H4 (cell line): ENCODE measurements around the gene CEP83. TPM values are rescaled to one million over a fixed set of nuclear protein-coding genes. Genes with fewer than 3 reads are reported as not detected.
"Not testable (repeated sequence)": the region's sequence is repeated elsewhere in the genome, so short reads cannot be mapped to it uniquely, and the experiment has no call there.

Source experiments
- DNase-seq: peaks from one replicate; pipeline ENCODE4 v3.0.0-alpha.2; 2015; ENCODE audit warnings: low spot score
- total RNA-seq: library from RNA; depleted of rRNA; stranded (reverse); fragments of >200 nt; shearing (Covaris generic); gene quantifications from 2 replicates; pipeline ENCODE4 v1.2.3, GENCODE V29; 2014

Gene CEP83
- total RNA-seq, 1 experiment from 2014 or later: 6.9 TPM

GRCh38 chr12:94380507-94380906 lies 79.2 kb downstream of the CEP83 start:
- no peak for DNase-seq

DNA sequence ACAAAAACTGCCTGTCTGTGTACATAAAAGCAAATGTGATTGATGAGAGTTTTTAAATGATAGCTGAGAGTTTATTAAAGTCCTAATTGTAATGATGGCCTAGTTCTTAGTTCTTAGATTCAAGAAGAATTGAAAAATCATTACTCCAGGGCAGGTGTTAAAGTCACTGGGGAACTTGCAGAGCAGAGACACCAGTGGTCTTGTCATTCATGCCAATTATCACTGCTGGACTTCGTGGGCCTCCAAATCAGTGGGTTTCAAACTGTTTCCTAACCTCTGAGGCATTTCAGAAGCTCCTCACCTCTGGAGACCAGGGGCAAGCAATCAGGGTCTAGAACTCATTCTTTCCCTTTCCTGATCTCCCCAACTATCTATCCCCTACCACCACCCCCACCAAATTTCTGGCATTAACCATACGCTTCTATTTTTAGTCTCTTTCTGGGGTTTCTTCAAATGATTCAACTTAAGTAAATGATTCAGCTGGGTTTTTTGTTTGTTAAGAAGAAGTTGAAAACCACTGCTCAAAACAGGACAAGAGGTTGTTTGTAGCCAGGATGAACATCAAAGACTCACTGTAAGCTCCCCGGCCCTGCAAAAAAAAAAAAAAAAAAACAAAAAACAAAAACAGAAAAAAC lies 80.1 kb downstream of the CEP83 start:
- no peak for DNase-seq

DNA sequence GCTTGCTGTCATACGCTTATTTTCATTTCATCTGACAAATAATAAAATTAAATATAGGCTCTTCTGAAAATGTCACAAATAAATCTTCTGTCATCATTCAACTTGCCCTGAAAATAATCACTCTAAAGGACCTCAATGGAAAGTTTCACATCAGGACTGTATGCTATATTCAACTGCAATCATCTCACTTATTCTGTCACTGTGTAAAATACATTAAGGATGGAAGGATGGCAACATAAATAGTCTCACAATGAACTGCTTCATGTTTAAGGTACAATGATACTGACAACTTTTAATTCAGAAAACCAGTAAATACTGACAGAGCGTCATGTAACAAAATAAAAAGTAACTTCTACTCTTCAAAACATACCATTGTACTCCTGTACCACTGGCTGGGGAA lies 82.1 kb downstream of the CEP83 start:
- no peak for DNase-seq

DNA sequence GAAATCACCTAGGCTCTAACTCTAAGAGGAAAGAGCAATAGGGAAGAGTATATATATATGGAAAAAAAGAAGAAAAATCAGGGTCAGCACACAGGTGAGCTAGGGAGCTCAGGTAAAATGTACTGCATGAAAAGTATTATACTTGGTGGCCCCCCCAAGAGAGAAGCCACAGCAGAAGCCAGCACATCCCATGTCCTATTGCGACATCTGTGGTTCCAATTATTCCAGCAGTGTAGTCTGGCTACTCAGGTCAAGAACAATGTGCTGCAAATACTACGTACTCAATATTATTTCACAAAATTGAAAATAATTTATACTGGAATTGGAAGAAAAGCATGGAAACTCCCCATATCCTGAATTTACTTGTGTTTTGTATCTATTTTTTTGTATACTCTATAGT lies 85.5 kb downstream of the CEP83 start:
- DNase-seq: no peak

DNA sequence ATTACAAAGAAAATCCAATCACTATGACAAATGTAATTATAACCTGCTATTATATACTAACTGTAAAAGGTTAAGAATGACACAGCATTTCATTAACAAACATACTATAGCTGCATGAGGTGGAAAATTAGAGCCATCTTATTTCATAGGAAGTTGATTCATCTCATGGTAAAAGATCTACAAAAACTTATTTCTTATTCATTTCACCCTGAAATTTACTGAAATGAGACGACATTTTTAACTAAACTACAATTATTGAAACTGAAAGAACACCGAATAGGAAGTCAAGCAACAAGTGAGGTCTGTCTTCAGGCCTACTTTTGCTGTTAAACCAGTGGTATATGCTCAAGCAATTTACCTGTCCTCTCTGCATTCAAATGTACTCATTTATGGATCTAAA lies 87.2 kb downstream of the CEP83 start:
- no peak for DNase-seq

DNA sequence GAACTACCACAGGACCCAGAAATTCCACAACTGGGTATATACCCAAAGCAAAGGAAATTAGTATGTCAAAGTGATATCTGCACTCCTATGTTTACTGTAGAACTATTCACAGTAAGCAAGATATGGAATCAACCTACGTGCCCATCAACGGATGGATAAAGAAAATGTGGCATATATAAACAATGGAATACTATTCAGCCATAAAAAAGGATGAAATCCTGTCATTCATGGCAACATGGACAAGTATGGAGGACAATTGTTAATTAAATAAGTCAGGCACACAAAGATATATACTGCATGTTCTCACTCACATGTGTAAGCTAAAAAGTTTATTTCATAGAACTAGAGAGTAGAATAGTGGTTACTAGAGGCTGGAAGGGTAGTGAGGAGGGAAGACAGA lies 97.0 kb downstream of the CEP83 start:
- no peak for DNase-seq

DNA sequence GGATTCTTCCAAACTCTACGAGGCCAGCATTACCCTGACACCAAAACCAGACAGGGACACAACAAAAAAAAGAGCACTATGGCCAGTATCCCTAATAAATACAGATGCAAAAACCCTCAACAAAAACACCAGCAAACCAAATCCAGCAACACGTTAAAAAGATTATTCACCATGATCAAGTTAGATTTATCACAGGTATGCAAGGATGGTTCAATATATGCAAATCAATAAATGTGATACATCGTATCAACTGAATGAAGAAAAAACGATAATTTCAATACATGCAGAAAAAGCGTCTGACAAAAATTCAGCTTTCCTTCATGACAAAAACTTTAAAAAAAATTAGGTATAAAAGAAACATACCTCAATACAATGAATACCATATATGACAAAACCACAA lies 99.9 kb downstream of the CEP83 start:
- no peak for DNase-seq

- DNase-seq: no peak
These were observed 106.5 kb downstream of the CEP83 start for GRCh38 chr12:94353130-94353529.

GRCh38 chr12:94340573-94340972 lies 119.1 kb downstream of the CEP83 start:
- DNase-seq: no peak

DNA sequence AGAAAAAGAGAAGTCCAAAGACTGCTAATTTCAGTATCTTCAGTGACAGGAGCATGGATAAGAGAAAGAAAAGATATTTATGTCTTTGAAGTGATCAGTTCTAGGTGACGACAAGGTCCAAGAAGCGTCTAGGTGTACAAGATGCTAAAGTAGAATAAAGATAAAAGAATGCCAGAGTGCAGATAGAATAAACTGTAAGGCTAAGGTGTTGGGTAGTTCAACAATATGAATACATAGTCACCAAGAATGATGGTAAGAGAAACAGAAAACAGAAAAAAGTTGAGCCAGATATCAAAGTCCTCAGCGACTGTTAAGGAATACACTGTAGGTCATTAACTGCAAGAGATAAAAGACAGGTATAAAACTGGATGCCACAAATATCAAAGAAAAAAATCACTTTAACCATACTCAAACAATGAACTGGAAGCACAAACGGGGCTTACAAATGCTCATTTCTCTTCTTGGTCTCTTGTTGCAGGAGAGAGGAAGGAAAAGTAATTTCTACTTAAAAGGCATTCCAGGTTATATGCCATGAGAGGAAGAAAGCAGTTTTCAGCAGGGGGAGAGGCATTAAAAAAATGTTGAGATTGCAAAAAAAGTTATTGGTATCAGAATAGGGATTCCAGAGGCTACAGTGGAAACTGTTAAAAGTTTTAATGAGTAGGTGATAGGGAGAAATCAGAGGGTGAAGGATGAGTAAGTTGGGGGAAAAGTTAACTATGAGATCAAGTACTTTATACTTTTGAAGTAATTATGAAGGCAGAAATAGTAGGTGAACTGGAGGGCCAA lies 121.5 kb downstream of the CEP83 start:
- DNase-seq: no peak

- DNase-seq: no peak
These were observed 123.3 kb downstream of the CEP83 start for GRCh38 chr12:94336211-94336925.

GRCh38 chr12:94333396-94333795 lies 126.3 kb downstream of the CEP83 start:
- no peak for DNase-seq

DNA sequence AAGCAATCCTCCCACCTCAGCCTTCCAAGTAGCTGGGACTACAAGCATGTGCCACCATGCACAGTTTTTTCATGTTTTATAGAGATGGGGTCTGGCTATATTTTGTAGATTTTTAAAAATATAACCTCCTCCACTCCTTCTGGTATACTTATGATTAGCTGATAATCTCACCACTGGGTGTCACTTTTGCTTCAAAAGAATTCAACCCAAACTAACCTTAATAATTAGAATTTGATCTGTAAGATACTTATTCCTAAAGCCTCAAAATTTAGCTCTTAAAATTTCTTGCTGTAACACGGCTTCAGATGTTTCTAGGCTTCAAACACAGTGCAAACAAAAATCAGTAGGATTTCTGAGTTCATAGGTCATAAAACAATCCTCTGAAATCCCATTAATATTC lies 130.3 kb downstream of the CEP83 start:
- DNase-seq: no peak

- no peak for DNase-seq
These were observed 131.9 kb downstream of the CEP83 start for GRCh38 chr12:94327809-94328208.

DNA sequence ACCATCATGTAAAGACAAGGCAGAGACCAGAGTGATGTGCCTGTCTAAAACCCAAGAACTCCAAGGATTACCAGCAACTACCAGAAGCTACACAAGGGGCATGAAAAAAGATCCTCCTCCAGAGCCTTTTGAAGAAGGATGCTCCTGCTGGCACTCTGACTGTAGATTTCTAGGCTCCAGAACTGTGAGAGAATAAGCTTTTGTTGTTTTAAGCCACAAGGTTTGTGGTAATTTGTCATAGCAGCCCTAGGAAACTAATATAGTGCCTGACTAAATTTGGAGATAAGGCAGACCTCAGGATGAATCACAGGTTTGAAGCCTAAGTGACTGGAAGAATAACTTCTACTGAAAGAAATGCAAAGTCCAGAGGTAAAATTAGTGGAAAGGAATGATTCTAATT lies 132.9 kb downstream of the CEP83 start:
- peak; percentile 31 for DNase-seq

DNA sequence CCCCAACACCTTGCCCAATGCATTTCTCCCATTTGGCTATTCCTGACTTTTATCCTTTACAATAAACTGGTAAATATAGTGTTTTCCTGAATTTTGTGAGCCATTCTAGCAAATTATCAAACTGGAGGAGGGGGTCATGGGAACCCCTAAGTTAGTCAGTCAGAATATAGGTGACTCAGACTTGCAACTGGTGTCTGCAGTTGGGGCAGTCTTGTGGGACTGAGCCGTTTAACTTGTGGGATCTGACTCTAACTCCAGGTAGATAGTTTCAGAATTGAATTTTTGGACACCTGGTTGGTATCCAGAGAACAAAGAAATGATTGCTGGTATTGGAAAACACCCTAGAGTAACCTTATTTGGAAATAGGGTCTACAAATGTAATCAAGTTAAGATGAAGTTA lies 133.4 kb downstream of the CEP83 start:
- DNase-seq: no peak

- DNase-seq: no peak
These were observed 137.3 kb downstream of the CEP83 start for GRCh38 chr12:94322346-94322745.

- DNase-seq: no peak
These were observed 139.6 kb downstream of the CEP83 start for GRCh38 chr12:94320109-94320508.

- no peak for DNase-seq
These were observed 141.5 kb downstream of the CEP83 start for GRCh38 chr12:94318181-94318580.

DNA sequence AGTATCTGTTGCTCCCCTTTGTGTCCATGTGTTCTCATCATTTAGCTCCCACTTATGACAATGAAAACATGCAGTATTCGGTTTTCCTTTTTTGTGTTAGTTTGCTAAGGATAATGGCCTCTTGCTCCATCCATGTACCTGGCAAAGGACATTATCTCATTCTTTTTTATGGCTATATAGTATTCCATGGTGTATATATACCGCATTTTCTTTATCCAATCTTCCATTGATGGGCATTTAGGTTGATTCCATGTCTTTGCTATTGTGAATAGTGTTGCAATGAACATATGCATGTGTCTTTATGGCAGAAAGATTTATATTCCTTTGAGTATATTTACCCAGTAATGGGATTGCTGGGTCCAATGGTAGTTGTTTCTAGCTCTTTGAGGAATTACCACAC lies 143.1 kb downstream of the CEP83 start:
- not testable (repeated sequence) for DNase-seq

GRCh38 chr12:94312378-94312777 lies 147.3 kb downstream of the CEP83 start:
- no peak for DNase-seq

GRCh38 chr12:94309373-94309772 lies 150.3 kb downstream of the CEP83 start:
- DNase-seq: no peak

DNA sequence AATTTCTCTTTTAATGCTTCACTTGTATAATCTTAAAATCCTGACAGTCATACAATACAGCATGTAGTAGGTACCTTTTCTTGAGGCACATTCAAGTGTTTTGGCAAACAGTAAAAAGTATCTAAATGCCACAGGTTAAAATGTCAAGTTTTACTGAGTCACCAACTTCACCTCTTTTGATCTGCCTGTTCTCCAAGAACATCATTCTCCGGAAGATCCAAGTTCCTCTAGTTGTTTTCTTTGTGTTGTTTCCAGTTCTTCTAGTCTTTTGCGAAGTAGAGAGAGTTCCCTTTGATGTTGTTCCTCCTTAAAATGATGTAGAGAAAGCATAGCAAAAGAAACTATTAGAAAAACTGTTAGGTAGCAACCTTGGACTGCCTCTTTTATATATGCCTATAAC lies 151.1 kb downstream of the CEP83 start:
- no peak for DNase-seq
